SU-DHL-6 (cell line): ENCODE results near the gene PLCH1.

Experiments used
- H2AFZ ChIP-seq: fragments of 200-600 bp; sonication (generic); 2 replicates; pipeline ENCODE4 v1.6.1; 2014; ENCODE audit warnings: low read depth, mild to moderate bottlenecking, moderate library complexity, mixed read lengths, antibody characterized with exemption, low read length; ENCODE audit not compliant: severe bottlenecking
- H3F3A ChIP-seq: fragments of 200-600 bp; shearing (Covaris generic); 2 replicates; pipeline ENCODE4 v1.6.0; 2016; ENCODE audit warnings: antibody characterized with exemption, mild to moderate bottlenecking; ENCODE audit not compliant: insufficient read depth
- H3K27ac ChIP-seq: fragments of 200-600 bp; sonication (generic); 2 replicates; pipeline ENCODE4 v1.5.1; 2016; ENCODE audit warnings: low read depth, mild to moderate bottlenecking, low read length, moderate library complexity, mixed read lengths
- H3K27me3 ChIP-seq: fragments of 200-600 bp; sonication (generic), shearing (Covaris generic); 2 replicates; pipeline ENCODE4 v1.6.0; 2014; ENCODE audit warnings: mild to moderate bottlenecking, low read length
- H3K36me3 ChIP-seq: fragments of 200-600 bp; sonication (generic); 2 replicates; pipeline ENCODE4 v1.6.1; 2014; ENCODE audit warnings: mild to moderate bottlenecking, low read length, mixed read lengths
- H3K4me2 ChIP-seq: fragments of 300-600, 200-600 bp; shearing (Covaris generic), sonication (generic); 2 replicates; pipeline ENCODE4 v1.6.0; 2014; ENCODE audit warnings: low read length, low read depth, mild to moderate bottlenecking; ENCODE audit not compliant: poor library complexity, severe bottlenecking
- H3K4me3 ChIP-seq: fragments of 200-600 bp; sonication (generic); 2 replicates; pipeline ENCODE4 v1.5.1; 2014; ENCODE audit warnings: antibody characterized with exemption, low read length, mild to moderate bottlenecking, mixed read lengths; ENCODE audit not compliant: insufficient read depth, poor library complexity, severe bottlenecking
- H3K79me2 ChIP-seq: fragments of 200-600 bp; sonication (generic); 2 replicates; pipeline ENCODE4 v1.6.1; 2014; ENCODE audit warnings: mild to moderate bottlenecking, low read length, moderate library complexity; ENCODE audit not compliant: insufficient read depth
- H3K9ac ChIP-seq: fragments of 200-600 bp; sonication (generic); 2 replicates; pipeline ENCODE4 v1.7.0; 2014; ENCODE audit warnings: mild to moderate bottlenecking, low read length
- H3K9me2 ChIP-seq: fragments of 200-600 bp; sonication (generic); replicated peaks from 2 replicates; pipeline ENCODE4 v1.6.1; 2014; ENCODE audit warnings: low read length; ENCODE audit not compliant: insufficient read depth
- H3K9me3 ChIP-seq: fragments of 200-600 bp; sonication (generic); 2 replicates; pipeline ENCODE4 v1.6.1; 2014; ENCODE audit warnings: low read length, mixed read lengths; ENCODE audit not compliant: insufficient read depth
- H4K20me1 ChIP-seq: fragments of 200-600 bp; sonication (generic); 2 replicates; pipeline ENCODE4 v1.6.1; 2014; ENCODE audit warnings: low read depth, mild to moderate bottlenecking, antibody characterized with exemption, low read length, moderate library complexity, mixed read lengths
- CTCF ChIP-seq: fragments of 200-600 bp; sonication (generic); IDR thresholded peaks from one replicate; pipeline ENCODE4 v1.5.1; 2017; ENCODE audit warnings: antibody characterized with exemption, mild to moderate bottlenecking, low read length, moderate library complexity; ENCODE audit not compliant: insufficient read depth, poor library complexity, severe bottlenecking
- EZH2phosphoT487 ChIP-seq: fragments of 200-600 bp; sonication (generic), shearing (Covaris generic); conservative IDR thresholded peaks from 2 replicates; pipeline ENCODE4 v1.6.1; 2018; ENCODE audit warnings: mild to moderate bottlenecking, antibody characterized with exemption, low read length, moderate library complexity, mixed read lengths

The PLCH1 gene

GRCh38 chr3:155634121-155634719, 110.7 kb downstream of the PLCH1 start:
- no peak overlapping the region for H2AFZ ChIP-seq
- H3K9me3 ChIP-seq, result no peaks in the 10 kb centered on the region
- H3K36me3 ChIP-seq, result no peaks in the 10 kb centered on the region
- no peaks in the 10 kb centered on the region for H4K20me1 ChIP-seq
- no peak overlapping the region for H3K9ac ChIP-seq
- no peak overlapping the region for H3K27ac ChIP-seq
- H3K27me3 ChIP-seq, result no peaks in the 10 kb centered on the region
- no peak overlapping the region for H3K4me2 ChIP-seq
- TF ChIP-seq CTCF (no peak), EZH2phosphoT487 (no peak)
- H3F3A ChIP-seq, result no peaks in the 10 kb centered on the region
- H3K4me3 ChIP-seq, result no peak overlapping the region
- no peaks in the 10 kb centered on the region for H3K9me2 ChIP-seq
- no peaks in the 10 kb centered on the region for H3K79me2 ChIP-seq

- Histone ChIP-seq H4K20me1 (no peaks in the 10 kb centered on the region), H3K4me2 (no peak overlapping the region), H3K9me3 (no peaks in the 10 kb centered on the region), H3F3A (no peaks in the 10 kb centered on the region), H3K27ac (no peak overlapping the region), H3K4me3 (no peak overlapping the region), H3K36me3 (no peaks in the 10 kb centered on the region), H2AFZ (no peak overlapping the region), H3K9me2 (no peaks in the 10 kb centered on the region), H3K9ac (no peak overlapping the region), H3K79me2 (no peaks in the 10 kb centered on the region), H3K27me3 (no peaks in the 10 kb centered on the region)
- TF ChIP-seq CTCF (no peak), EZH2phosphoT487 (no peak)
Measured at GRCh38 chr3:155631323-155632019, 113.4 kb downstream of the PLCH1 start.

- H3K27ac ChIP-seq, result no peak overlapping the region
- H3K4me3 ChIP-seq, result no peak overlapping the region
- H3F3A ChIP-seq, result no peaks in the 10 kb centered on the region
Measured at GRCh38 chr3:155629556-155629955, 115.3 kb downstream of the PLCH1 start.

More at GRCh38 chr3:155629556-155629955, 115.3 kb downstream of the PLCH1 start:
- H3K9me2 ChIP-seq, result no peaks in the 10 kb centered on the region
- H3K4me2 ChIP-seq, result no peak overlapping the region
- no peak for TF ChIP-seq EZH2phosphoT487
- no peak for TF ChIP-seq CTCF
- H3K9me3 ChIP-seq, result no peaks in the 10 kb centered on the region
- no peaks in the 10 kb centered on the region for H3K79me2 ChIP-seq
- no peaks in the 10 kb centered on the region for H3K36me3 ChIP-seq
- no peaks in the 10 kb centered on the region for H3K27me3 ChIP-seq
- H2AFZ ChIP-seq, result no peak overlapping the region
- no peaks in the 10 kb centered on the region for H4K20me1 ChIP-seq
- no peak overlapping the region for H3K9ac ChIP-seq
